ENCODE data around the gene ABCB6.

- TF ChIP-seq EP300 (IDR thresholded peaks at IDR 0.05) (no peak), POLR2AphosphoS5 (IDR thresholded peaks at IDR 0.05) (no peak), POLR2A (IDR thresholded peaks at IDR 0.05) (no peak), CTCF (IDR thresholded peaks at IDR 0.05) (no peak)
These were observed 11.4 kb downstream of the ABCB6 start for GRCh38 chr2:219207134-219207883.
